PC-9 (cell line): ENCODE results near the gene DYNLT2B. TPM values are rescaled to one million over a fixed set of nuclear protein-coding genes. Genes with fewer than 3 reads are reported as not detected.

Experiments
- BruUV-seq: library from RNA; stranded (reverse); fragments of 400-500 nt; replicated peaks from 2 replicates; lab custom pipeline; 2021; lab: Mats Ljungman, UMichigan
- CTCF ChIA-PET: fragments of 300-600 bp; sonication (Branson Sonifier 250); formaldehyde crosslinking; loops from one replicate; lab custom pipeline; 2022; ENCODE audit warnings: antibody characterized with exemption; lab: Charles Lee
- POLR2A ChIA-PET: fragments of 300-600 bp; sonication (Branson Sonifier 250); formaldehyde crosslinking; loops from one replicate; lab custom pipeline; 2022; ENCODE audit warnings: antibody characterized with exemption; ENCODE audit not compliant: unreplicated experiment; lab: Charles Lee
- DNase-seq, 2 experiments: peaks; one replicate each; pipeline versions ENCODE4 v3.0.0 to v3.0.0-alpha.2; 2015 to 2022; ENCODE audit warnings: mixed read lengths in 1 of 2
- H2AFZ ChIP-seq: fragments of 200-600 bp; sonication (generic); 2 replicates; pipeline ENCODE4 v1.8.1; 2017; ENCODE audit warnings: antibody characterized with exemption
- H3F3A ChIP-seq: fragments of 200-600 bp; sonication (generic); 2 replicates; pipeline ENCODE4 v1.8.1; 2017; ENCODE audit warnings: antibody characterized with exemption, mild to moderate bottlenecking, low read depth; ENCODE audit not compliant: insufficient read depth
- H3K27ac ChIP-seq: fragments of 200-600 bp; sonication (generic); 2 replicates; pipeline ENCODE4 v1.6.1; 2016; ENCODE audit warnings: mixed run types
- H3K27me3 ChIP-seq: fragments of 200-600 bp; sonication (generic); 2 replicates; pipeline ENCODE4 v1.6.1; 2016; ENCODE audit warnings: low read depth, mixed run types; ENCODE audit not compliant: insufficient read depth
- H3K36me3 ChIP-seq: fragments of 200-600 bp; sonication (generic); 2 replicates; pipeline ENCODE4 v1.6.1; 2016; ENCODE audit warnings: low read depth, mixed run types
- H3K4me1 ChIP-seq: fragments of 200-600 bp; sonication (generic); replicated peaks from 2 replicates; pipeline ENCODE4 v1.6.1; 2016; ENCODE audit warnings: mixed run types; ENCODE audit not compliant: insufficient read depth
- H3K4me2 ChIP-seq: fragments of 200-600 bp; sonication (generic); 2 replicates; pipeline ENCODE4 v1.6.1; 2017; ENCODE audit warnings: mixed run types
- H3K4me3 ChIP-seq: fragments of 200-600 bp; sonication (generic); 2 replicates; pipeline ENCODE4 v1.6.1; 2016; ENCODE audit warnings: mixed run types
- H3K79me2 ChIP-seq: fragments of 200-600 bp; sonication (generic); 2 replicates; pipeline ENCODE4 v1.6.1; 2017; ENCODE audit warnings: low read depth, mixed run types
- H3K9me2 ChIP-seq: fragments of 200-600 bp; sonication (generic); 2 replicates; pipeline ENCODE4 v1.8.1; 2017; ENCODE audit warnings: mild to moderate bottlenecking; ENCODE audit not compliant: insufficient read depth
- H3K9me3 ChIP-seq: fragments of 200-600 bp; sonication (generic); 2 replicates; pipeline ENCODE4 v1.8.1; 2016; ENCODE audit warnings: low read depth; ENCODE audit not compliant: insufficient read depth
- H4K20me1 ChIP-seq: fragments of 200-600 bp; sonication (generic); 2 replicates; pipeline ENCODE4 v1.8.1; 2017; ENCODE audit not compliant: insufficient read depth
- CTCF ChIP-seq: fragments of 200-600 bp; sonication (generic); conservative IDR thresholded peaks from 2 replicates; pipeline ENCODE4 v1.6.1; 2017; ENCODE audit warnings: mixed run types, antibody characterized with exemption, mild to moderate bottlenecking, moderate library complexity
- EZH2 ChIP-seq: fragments of 200-600 bp; sonication (generic); IDR thresholded peaks from 2 replicates; pipeline ENCODE4 v1.8.0; 2017; ENCODE audit warnings: antibody characterized with exemption, low read depth
- intact Hi-C: fragments of 100-400 bp; cut with micrococcal nuclease; formaldehyde crosslinking; loops from one replicate; pipeline ENCODE4 v1.10.0; 2022; ENCODE audit not compliant: unreplicated experiment
- total RNA-seq: library from RNA; stranded (reverse); gene quantifications from 2 replicates; pipeline ENCODE4 v1.2.3, GENCODE V29; 2021

The DYNLT2B gene
- total RNA-seq, 1 experiment from 2014 or later: 5.3 TPM

DNA sequence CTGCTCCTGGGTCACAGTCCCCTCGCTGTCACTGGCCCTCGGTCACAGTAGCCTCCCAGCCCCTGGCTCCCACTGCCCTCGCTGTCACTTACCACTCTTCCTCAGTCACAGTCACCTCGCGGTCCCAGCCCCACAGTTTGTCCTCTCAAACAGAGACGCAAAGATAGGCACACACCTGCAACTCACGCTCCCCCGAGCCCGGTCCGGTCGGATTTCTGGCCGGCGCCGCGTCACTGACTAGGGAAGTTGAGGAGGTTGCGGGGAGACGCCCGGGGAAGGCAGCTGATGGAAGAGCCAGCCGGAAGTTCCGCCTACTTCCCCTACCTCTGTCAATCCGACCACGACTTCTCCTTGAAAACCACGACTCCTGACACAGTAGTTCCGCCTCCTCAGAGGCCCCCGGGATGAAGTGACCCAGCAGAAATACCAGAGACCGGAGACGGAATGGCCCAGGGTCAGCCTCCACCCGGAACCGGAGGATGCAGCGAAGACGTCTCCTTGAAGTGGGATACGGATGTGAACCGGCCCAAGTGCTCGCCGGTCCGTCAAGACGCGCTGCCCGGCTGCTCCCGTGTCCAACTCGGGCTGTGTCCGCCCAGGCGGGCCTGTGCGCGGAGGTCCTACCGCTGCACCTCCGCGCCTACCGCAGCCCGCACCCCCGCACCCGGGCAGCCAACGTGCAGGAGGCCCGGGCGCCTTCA lies 30.4 kb downstream of the DYNLT2B start, which contains the start of gene PCYT1A:
Gene PCYT1A (minus strand): TSS at position 287 of the 701 bp plus-strand sequence. CDS start 17,195 bp downstream, outside the sequence.
- POLR2A ChIA-PET: interaction anchor here (0.6 to 0.8 kb wide), 5 partner anchors 19 to 588 kb away, joined by 3 to 6 read pairs (median 5); partner anchors contain the start of gene TM4SF19
- Histone ChIP-seq H3K4me3 (peak within 1 kb of the TSS; percentile 71), H3K27ac (peak within 1 kb of the TSS; percentile 81), H3F3A (peaks cover 27% of the 10 kb centered on the region; the same call in 1 of the 2 replicates), H4K20me1 (no peaks in the 10 kb centered on the region), H3K79me2 (peaks cover 57% of the 10 kb centered on the region), H3K36me3 (no peaks in the 10 kb centered on the region), H2AFZ (peak within 1 kb of the TSS; percentile 93), H3K9me2 (no peaks in the 10 kb centered on the region), H3K4me1 (peaks cover 19% of the 10 kb centered on the region), H3K27me3 (no peaks in the 10 kb centered on the region), H3K9me3 (no peaks in the 10 kb centered on the region), H3K4me2 (peak within 1 kb of the TSS; percentile 82)
- no TSS peak for BruUV-seq
- TF ChIP-seq CTCF: no peak
- TF ChIP-seq EZH2: no peak
- DNase-seq: peak; percentile 93 to 96
- intact Hi-C loops: loop anchor here (1.0 kb wide), 1 partner anchor 19 kb away; no protein-coding TSS in a partner anchor
- CTCF ChIA-PET: interaction anchor here (0.6 kb wide), 2 partner anchors 49 to 160 kb away, joined by 4 to 8 read pairs; no protein-coding TSS in a partner anchor

DNA sequence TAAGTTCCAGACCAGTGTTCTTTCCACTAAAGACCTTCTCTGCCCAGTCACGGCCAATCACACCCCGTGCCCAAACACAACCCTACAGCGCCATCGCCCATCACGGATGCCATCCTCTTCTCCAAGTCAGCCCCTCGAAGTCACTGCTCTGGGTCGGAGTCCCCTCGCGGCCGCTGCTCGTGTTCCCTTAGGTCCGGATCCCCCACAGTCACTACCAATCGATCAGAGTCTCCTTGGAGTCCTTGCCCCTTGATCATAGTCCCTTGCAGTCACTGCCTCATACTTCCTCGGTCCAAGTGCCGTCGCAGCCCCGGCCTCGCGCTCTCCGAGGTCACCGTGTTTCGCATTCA lies 31.0 kb downstream of the DYNLT2B start:
- Histone ChIP-seq H4K20me1 (no peaks in the 10 kb centered on the region), H3K9me3 (no peaks in the 10 kb centered on the region), H3K4me2 (peak overlapping the region; percentile 82), H3K36me3 (no peaks in the 10 kb centered on the region), H3K27me3 (no peaks in the 10 kb centered on the region), H3K4me3 (peak overlapping the region; percentile 71), H3K79me2 (peaks cover 63% of the 10 kb centered on the region), H2AFZ (peak overlapping the region; percentile 93), H3K27ac (peak overlapping the region; percentile 81), H3K9me2 (no peaks in the 10 kb centered on the region), H3K4me1 (peaks cover 19% of the 10 kb centered on the region), H3F3A (peaks cover 27% of the 10 kb centered on the region; the same call in 1 of the 2 replicates)
- intact Hi-C loops: loop anchor here (1.0 kb wide), 1 partner anchor 19 kb away; no protein-coding TSS in a partner anchor
- DNase-seq: no peak
- POLR2A ChIA-PET: interaction anchor here (0.6 to 0.8 kb wide), 3 partner anchors 21 to 54 kb away, joined by 3 to 6 read pairs (median 5); partner anchors contain the start of gene TM4SF19
- no peak for TF ChIP-seq EZH2
- no peak for TF ChIP-seq CTCF
- no TSS peak for BruUV-seq
- CTCF ChIA-PET: interaction anchor here (0.6 kb wide), 1 partner anchor 160 kb away, joined by 4 read pairs; no protein-coding TSS in a partner anchor

- Histone ChIP-seq H3K79me2 (peaks cover 82% of the 10 kb centered on the region), H3K9me3 (no peaks in the 10 kb centered on the region), H3K4me2 (0 out of 2 replicates have a peak overlapping the region, but pooled peaks have one; percentile 1), H2AFZ (no peak overlapping the region), H3K27ac (no peak overlapping the region), H4K20me1 (no peaks in the 10 kb centered on the region), H3F3A (peaks cover 40% of the 10 kb centered on the region), H3K4me1 (peaks cover 35% of the 10 kb centered on the region), H3K27me3 (no peaks in the 10 kb centered on the region), H3K4me3 (no peak overlapping the region), H3K9me2 (no peaks in the 10 kb centered on the region), H3K36me3 (no peaks in the 10 kb centered on the region)
- TF ChIP-seq CTCF (no peak), EZH2 (no peak)
- ChIA-PET CTCF (no interaction called here), POLR2A (no interaction called here)
- intact Hi-C loops: no loop called here
- BruUV-seq: no TSS peak
- no peak for DNase-seq
Observed at GRCh38 chr3:196284396-196284795, 33.6 kb downstream of the DYNLT2B start.
